Stomach smooth muscle (tissue), 2 donors: Measurements from ENCODE around the gene AGBL1.

Experiments used
- H3K27ac ChIP-seq: one replicate; pipeline ENCODE4 v1.7.0; 2013; ENCODE audit warnings: mild to moderate bottlenecking, low read length, inconsistent platforms
- H3K27me3 ChIP-seq, 2 donors: one replicate each; pipeline ENCODE4 v1.7.0; 2013; ENCODE audit warnings: low read length in 2 of 2; ENCODE audit not compliant: insufficient read depth in 2 of 2, control insufficient read depth in 1 of 2
- H3K36me3 ChIP-seq, 2 donors: one replicate each; pipeline ENCODE4 v1.7.0; 2013; ENCODE audit warnings: low read length in 2 of 2; ENCODE audit not compliant: control insufficient read depth in 2 of 2, insufficient read depth in 2 of 2
- H3K4me1 ChIP-seq: one replicate; pipeline ENCODE4 v1.7.0; 2013; ENCODE audit warnings: low read length; ENCODE audit not compliant: control insufficient read depth, insufficient read depth
- H3K4me3 ChIP-seq, 2 donors: one replicate each; pipeline ENCODE4 v1.7.0; 2013; ENCODE audit warnings: low read length in 2 of 2
- H3K9ac ChIP-seq, 2 donors: one replicate each; pipeline ENCODE4 v1.7.0; 2013; ENCODE audit warnings: low read length in 2 of 2, mild to moderate bottlenecking in 1 of 2
- H3K9me3 ChIP-seq, 2 donors: one replicate each; pipeline ENCODE4 v1.7.0; 2013; ENCODE audit warnings: low read length in 2 of 2; ENCODE audit not compliant: control insufficient read depth in 2 of 2
- donor health status: healthy.
- donor health status: Pancreatic carcinoma.

Gene AGBL1

DNA sequence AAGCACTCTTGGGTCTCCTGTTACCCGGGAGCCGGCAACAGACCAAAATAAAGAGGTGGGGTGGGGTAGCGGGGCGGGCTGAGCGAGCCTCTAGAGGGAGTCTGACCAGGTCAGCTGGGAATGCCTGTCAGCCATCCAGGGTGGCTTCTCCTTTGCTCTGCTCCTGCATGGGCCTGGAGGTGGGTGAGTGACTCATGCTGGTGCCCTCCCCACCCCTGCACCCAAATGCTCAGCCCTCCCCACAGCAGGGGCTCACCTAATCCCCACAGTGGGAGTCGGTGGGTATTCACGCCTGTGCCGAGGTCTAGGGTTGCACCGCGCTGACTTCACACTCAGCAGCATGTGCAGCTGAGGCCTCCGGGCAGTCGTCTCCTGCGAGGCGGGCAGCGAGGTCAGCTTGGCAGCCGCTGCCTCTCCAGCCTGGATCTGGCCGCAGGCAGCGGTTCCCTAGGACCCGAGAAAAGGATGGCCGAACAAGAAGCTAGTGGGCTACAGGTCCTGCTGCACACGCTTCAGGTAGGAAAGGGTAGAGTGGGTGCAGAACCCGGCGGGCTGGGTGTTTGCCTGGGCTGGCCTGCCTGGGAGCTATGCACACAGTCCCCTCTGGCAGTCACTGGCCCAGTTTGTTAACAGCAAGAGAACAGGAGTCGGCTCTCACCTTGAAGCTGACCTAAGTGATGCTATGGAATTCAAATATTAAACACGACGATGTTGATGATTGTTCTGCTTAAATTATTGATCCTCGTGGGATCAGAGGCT is at the start of gene AGBL1:
Gene AGBL1, plus strand, starts transcription at position 364 of the 759 bp plus-strand sequence.
- Histone ChIP-seq H3K9ac (no peak within 1 kb of the TSS), H3K36me3 (no peaks in the 10 kb centered on the region), H3K4me1 (peaks cover 5% of the 10 kb centered on the region), H3K4me3 (no peak within 1 kb of the TSS), H3K27ac (no peak within 1 kb of the TSS), H3K27me3 (no peaks in the 10 kb centered on the region), H3K9me3 (no peaks in the 10 kb centered on the region)

- no peak overlapping the region for H3K9ac ChIP-seq
- H3K27me3 ChIP-seq, result no peaks in the 10 kb centered on the region
- H3K9me3 ChIP-seq, result no peaks in the 10 kb centered on the region
- H3K36me3 ChIP-seq, result no peaks in the 10 kb centered on the region
- H3K4me1 ChIP-seq, result no peaks in the 10 kb centered on the region
- H3K4me3 ChIP-seq, result no peak overlapping the region
- H3K27ac ChIP-seq, result no peak overlapping the region
Observed at GRCh38 chr15:86034904-86035303, 44.8 kb upstream of the AGBL1 start.

GRCh38 chr15:86036243-86036642 is 43.4 kb upstream of the AGBL1 start:
- no peak overlapping the region for H3K4me3 ChIP-seq
- no peaks in the 10 kb centered on the region for H3K4me1 ChIP-seq
- H3K27ac ChIP-seq, result no peak overlapping the region
- no peaks in the 10 kb centered on the region for H3K27me3 ChIP-seq
- H3K9ac ChIP-seq, result no peak overlapping the region
- no peaks in the 10 kb centered on the region for H3K36me3 ChIP-seq
- H3K9me3 ChIP-seq, result no peaks in the 10 kb centered on the region

DNA sequence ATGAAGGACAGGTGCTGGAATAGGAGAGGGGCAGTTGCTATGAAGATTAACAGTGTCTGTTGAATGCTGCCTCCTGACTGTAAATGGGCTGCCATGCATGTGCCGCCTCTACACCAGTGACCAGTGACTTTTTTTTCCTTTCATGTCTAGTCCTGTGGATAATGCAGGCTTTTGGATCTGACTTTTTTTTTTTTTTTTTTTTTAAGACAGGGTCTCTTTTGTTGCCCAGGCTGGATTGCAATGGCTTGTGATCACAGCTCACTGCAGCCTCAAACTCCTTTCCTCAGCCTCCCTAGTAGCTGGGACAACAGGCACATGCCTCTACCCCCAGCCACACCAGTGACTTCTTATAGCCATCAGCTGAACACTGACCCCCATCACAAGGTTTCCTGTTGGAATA is 41.2 kb upstream of the AGBL1 start:
- Histone ChIP-seq H3K27me3 (peaks cover 0 to 2% of the 10 kb centered on the region in 2 donors), H3K36me3 (no peaks in the 10 kb centered on the region), H3K4me3 (no peak overlapping the region), H3K9me3 (no peaks in the 10 kb centered on the region), H3K9ac (no peak overlapping the region), H3K4me1 (no peaks in the 10 kb centered on the region), H3K27ac (no peak overlapping the region)

- no peak overlapping the region for H3K27ac ChIP-seq
- no peaks in the 10 kb centered on the region for H3K36me3 ChIP-seq
- no peaks in the 10 kb centered on the region for H3K4me1 ChIP-seq
- no peaks in the 10 kb centered on the region for H3K9me3 ChIP-seq
- no peak overlapping the region for H3K9ac ChIP-seq
- H3K4me3 ChIP-seq, result no peak overlapping the region
- peaks cover 0 to 2% of the 10 kb centered on the region in 2 donors for H3K27me3 ChIP-seq
Observed at GRCh38 chr15:86040356-86041033, 39.2 kb upstream of the AGBL1 start.

GRCh38 chr15:86041399-86041798 is 38.3 kb upstream of the AGBL1 start:
- H3K36me3 ChIP-seq, result no peaks in the 10 kb centered on the region
- no peaks in the 10 kb centered on the region for H3K9me3 ChIP-seq
- no peak overlapping the region for H3K4me3 ChIP-seq
- H3K4me1 ChIP-seq, result no peaks in the 10 kb centered on the region
- H3K27me3 ChIP-seq, result peaks cover 0 to 2% of the 10 kb centered on the region in 2 donors
- H3K9ac ChIP-seq, result no peak overlapping the region
- H3K27ac ChIP-seq, result no peak overlapping the region

DNA sequence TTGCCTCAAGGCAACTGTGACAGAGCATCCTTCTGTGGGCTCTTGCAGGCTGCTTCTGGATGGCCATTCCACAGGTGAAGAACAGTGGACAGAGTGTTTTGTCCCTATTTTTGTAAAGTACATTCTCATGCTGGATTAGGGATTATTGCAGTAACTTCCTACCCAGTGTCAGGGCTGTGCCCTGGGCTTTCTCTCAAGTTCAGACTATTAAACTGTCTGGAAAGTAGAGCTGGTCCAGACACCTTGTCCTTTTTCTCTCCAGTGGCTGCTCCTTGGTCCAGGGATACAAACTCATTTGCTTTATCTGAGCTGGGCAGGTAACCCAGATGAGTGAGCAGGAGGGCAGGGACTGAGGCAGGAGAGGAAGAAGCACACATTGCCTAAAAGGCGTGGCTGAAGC is 37.4 kb upstream of the AGBL1 start:
- Histone ChIP-seq H3K9ac (no peak overlapping the region), H3K4me3 (no peak overlapping the region), H3K4me1 (no peaks in the 10 kb centered on the region), H3K36me3 (no peaks in the 10 kb centered on the region), H3K27ac (no peak overlapping the region), H3K27me3 (peaks cover 0 to 2% of the 10 kb centered on the region in 2 donors), H3K9me3 (no peaks in the 10 kb centered on the region)

DNA sequence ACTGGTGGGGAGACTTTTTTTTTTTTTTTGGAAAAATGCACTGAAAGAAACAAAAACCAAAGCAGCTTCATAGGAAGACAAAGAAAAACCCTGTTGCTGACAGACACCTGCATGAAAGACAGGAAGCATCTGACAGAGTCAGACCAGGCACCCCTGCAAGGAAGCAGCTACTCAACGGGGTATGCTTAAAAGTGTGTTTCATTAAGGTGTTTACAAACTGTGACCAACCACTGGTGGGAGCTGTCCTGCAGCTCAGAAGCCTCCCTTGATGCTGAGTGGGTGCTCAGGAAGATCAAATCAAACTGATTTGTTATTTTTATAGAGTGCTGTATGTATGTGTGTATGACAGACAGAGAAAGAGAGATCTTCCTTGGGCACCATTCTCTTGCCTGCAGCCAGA is 34.7 kb upstream of the AGBL1 start:
- Histone ChIP-seq H3K4me1 (no peaks in the 10 kb centered on the region), H3K9me3 (no peaks in the 10 kb centered on the region), H3K4me3 (no peak overlapping the region), H3K27ac (no peak overlapping the region), H3K9ac (no peak overlapping the region), H3K36me3 (no peaks in the 10 kb centered on the region), H3K27me3 (peaks cover 0 to 2% of the 10 kb centered on the region in 2 donors)

DNA sequence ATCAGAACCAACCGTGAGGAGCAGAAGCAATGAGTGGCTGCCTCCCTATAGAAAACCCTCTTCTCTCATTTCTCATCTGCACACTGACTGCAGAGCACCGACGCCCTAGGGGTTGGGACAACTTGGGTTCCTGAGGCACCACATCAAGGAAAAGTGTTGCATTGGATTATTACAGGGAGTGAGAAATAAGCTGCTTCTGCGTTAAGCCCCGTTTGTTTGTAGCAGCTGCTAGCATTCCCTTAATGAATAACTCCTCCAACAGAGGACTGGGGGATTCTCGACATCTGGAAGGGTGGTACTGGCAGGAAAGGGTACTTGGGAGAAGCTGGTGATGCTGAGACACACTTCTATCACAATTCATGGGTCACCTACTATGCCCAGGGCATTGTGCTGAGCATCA is 25.3 kb upstream of the AGBL1 start:
- H3K27ac ChIP-seq, result no peak overlapping the region
- H3K4me3 ChIP-seq, result no peak overlapping the region
- no peaks in the 10 kb centered on the region for H3K9me3 ChIP-seq
- H3K27me3 ChIP-seq, result no peaks in the 10 kb centered on the region
- H3K36me3 ChIP-seq, result no peaks in the 10 kb centered on the region
- H3K9ac ChIP-seq, result no peak overlapping the region
- H3K4me1 ChIP-seq, result no peaks in the 10 kb centered on the region

- H3K9ac ChIP-seq, result no peak overlapping the region
- no peaks in the 10 kb centered on the region for H3K4me1 ChIP-seq
- no peaks in the 10 kb centered on the region for H3K27me3 ChIP-seq
- H3K27ac ChIP-seq, result no peak overlapping the region
- no peaks in the 10 kb centered on the region for H3K9me3 ChIP-seq
- no peaks in the 10 kb centered on the region for H3K36me3 ChIP-seq
- no peak overlapping the region for H3K4me3 ChIP-seq
Observed at GRCh38 chr15:86055688-86056087, 24.0 kb upstream of the AGBL1 start.

DNA sequence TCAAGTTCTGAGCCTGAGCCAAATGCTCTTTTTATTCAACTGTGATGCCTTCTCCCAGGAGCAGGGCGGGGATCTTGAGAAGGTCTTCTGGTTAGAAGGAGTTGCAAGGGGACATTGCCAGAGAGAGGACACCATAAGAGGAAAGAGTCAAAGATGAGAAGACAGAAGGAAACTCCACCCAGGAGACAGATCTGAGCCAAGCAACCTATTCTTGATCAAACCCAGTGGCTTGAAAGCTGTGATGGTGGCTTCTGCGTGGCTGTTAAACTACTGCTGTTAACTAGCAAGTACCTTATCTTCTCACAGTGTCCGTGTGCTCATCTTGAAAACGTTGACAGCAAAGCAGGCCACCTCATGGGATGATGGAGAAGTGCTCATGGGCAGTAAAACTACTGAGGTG is 19.8 kb upstream of the AGBL1 start:
- Histone ChIP-seq H3K4me1 (no peaks in the 10 kb centered on the region), H3K27ac (no peak overlapping the region), H3K27me3 (peaks cover 3 to 4% of the 10 kb centered on the region in 2 donors)

More for the DNA sequence above, 19.8 kb upstream of the AGBL1 start:
- Histone ChIP-seq H3K36me3 (no peaks in the 10 kb centered on the region), H3K4me3 (no peak overlapping the region), H3K9me3 (no peaks in the 10 kb centered on the region), H3K9ac (no peak overlapping the region)
